GM21515 (cell line): Measurements from ENCODE around the gene RNU6-9.

Experiments
- ATAC-seq: cut with Tn5 transposase; IDR thresholded peaks from one replicate; pipeline ENCODE4 v1.9.1; 2021; ENCODE audit not compliant: unreplicated experiment

The RNU6-9 gene

GRCh38 chr19:932648-933552 is 39.6 kb downstream of the RNU6-9 start:
- ATAC-seq, result no peak

- ATAC-seq, result no peak
These were observed 40.2 kb downstream of the RNU6-9 start for GRCh38 chr19:933553-933882.

GRCh38 chr19:934197-934840 is 41.0 kb downstream of the RNU6-9 start:
- ATAC-seq, result no peak

GRCh38 chr19:934865-935479 is 41.7 kb downstream of the RNU6-9 start:
- ATAC-seq, result no peak

GRCh38 chr19:936175-936546 is 42.9 kb downstream of the RNU6-9 start:
- ATAC-seq, result no peak

- ATAC-seq, result no peak
These were observed 44.0 kb downstream of the RNU6-9 start for GRCh38 chr19:937259-937694.

- ATAC-seq, result no peak
These were observed 45.1 kb downstream of the RNU6-9 start for GRCh38 chr19:938233-938923.

- ATAC-seq, result no peak
These were observed 46.2 kb downstream of the RNU6-9 start for GRCh38 chr19:939439-939838.

GRCh38 chr19:939922-940321 is 46.6 kb downstream of the RNU6-9 start:
- no peak for ATAC-seq

GRCh38 chr19:940591-941291 is 47.5 kb downstream of the RNU6-9 start:
- ATAC-seq, result no peak

- ATAC-seq, result no peak
These were observed 48.2 kb downstream of the RNU6-9 start for GRCh38 chr19:941292-942132.

- ATAC-seq, result no peak
These were observed 48.9 kb downstream of the RNU6-9 start for GRCh38 chr19:942133-942645.
